Fibroblast of skin of abdomen (primary cell): Measurements from ENCODE around the gene NUDT22.
"Not testable (repeated sequence)": the region's sequence is repeated elsewhere in the genome, so short reads cannot be mapped to it uniquely, and the experiment has no call there.

Experiments used
- DNase-seq: peaks from one replicate; pipeline ENCODE4 v3.0.0-alpha.2; 2013

NUDT22 gene

GRCh38 chr11:64243236-64243854 lies 17.3 kb downstream of the NUDT22 start:
- DNase-seq, result no peak

GRCh38 chr11:64244107-64244506 lies 18.0 kb downstream of the NUDT22 start:
- no peak for DNase-seq

DNA sequence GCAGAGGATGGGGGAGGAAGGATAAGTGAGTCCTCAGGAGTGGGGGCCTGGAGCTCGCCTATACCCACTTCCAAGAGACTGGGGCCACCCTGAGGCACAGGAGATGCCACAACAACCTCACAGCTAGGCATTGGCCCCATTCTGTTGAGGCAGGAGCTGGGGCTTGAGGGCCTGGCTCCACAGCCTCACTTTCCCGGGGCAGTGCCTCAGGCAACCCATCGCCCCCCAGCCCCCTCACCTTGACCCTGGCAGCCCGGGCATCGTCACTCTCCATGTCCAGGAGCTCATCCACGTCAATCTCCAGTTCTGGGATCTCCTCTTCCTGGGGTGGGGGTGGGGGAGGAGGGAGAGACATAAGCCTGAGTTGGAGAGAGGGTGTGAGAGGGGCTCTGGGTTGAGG lies 18.9 kb downstream of the NUDT22 start:
- no peak for DNase-seq

DNA sequence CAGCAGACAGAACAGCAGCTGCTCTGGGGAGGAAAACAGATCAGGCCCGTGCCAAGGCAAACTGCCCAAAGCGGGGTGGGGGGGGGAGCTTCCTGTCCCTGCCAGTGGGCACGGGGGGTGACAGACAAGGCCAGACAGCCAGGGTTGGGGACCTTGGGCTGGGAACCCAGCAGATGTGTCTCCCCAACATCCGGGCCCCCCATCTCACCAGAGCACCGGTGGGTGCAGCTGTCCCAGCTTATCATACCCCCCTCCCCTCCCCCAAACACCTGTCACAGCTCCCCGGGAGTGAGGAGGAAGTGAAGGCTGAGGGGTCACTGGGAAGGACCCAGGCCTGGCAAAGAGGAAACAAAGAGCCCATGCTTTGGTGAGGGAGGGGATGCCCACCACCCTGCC lies 19.3 kb downstream of the NUDT22 start:
- no peak for DNase-seq

DNA sequence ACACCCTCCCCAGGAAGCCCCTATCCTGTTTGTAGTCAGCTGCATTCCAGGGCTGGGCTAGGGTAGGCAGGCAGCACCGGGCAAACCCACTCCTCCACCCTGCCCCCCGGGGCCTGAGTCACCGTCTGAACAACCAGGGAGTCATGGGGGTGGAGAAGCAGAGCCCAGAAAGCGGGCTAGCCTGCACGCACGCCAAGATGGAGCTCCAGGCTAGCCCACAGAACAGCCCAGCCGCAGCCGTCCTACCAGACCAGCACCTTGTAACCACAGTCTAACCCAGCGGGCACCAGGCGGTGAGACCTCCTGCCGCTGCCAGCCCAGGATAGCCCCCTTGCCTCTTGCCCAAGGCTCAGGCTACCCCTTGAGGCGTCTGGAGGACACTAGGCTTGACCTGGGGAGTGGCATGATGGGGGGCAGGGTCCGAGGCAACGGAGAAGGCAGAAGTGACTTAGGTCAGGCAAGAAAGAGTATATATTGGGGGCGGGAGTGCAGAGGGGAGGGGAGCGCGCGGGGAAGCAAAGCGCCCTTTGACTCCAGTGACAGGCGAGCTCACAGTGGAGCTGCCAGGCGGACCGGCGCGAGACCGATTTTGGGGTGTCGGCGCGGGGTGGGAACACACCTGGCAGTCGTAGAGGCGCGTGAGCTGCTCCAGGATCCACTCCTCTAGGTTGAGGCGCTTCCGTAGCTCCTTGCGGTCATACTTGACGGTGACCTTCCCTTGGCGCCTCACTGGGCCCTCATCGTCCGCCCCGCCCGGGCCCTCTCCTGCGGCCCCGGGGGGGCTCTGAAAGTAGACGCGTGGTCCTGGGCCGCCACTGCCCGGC lies 19.9 kb downstream of the NUDT22 start:
- peak; percentile 94 for DNase-seq

- not testable (repeated sequence) for DNase-seq
These were observed 20.5 kb downstream of the NUDT22 start for GRCh38 chr11:64246621-64246870.

GRCh38 chr11:64246871-64247728 lies 21.0 kb downstream of the NUDT22 start, which contains the start of gene PPP1R14B:
Gene PPP1R14B (minus strand): TSS chr11:64246943. CDS start chr11:64246673, 270 bp downstream.
- peak; percentile 88 for DNase-seq

- no peak for DNase-seq
These were observed 21.9 kb downstream of the NUDT22 start for GRCh38 chr11:64247729-64248531.

- no peak for DNase-seq
These were observed 22.5 kb downstream of the NUDT22 start for GRCh38 chr11:64248578-64248977.

- no peak for DNase-seq
These were observed 23.0 kb downstream of the NUDT22 start for GRCh38 chr11:64249038-64249437.

DNA sequence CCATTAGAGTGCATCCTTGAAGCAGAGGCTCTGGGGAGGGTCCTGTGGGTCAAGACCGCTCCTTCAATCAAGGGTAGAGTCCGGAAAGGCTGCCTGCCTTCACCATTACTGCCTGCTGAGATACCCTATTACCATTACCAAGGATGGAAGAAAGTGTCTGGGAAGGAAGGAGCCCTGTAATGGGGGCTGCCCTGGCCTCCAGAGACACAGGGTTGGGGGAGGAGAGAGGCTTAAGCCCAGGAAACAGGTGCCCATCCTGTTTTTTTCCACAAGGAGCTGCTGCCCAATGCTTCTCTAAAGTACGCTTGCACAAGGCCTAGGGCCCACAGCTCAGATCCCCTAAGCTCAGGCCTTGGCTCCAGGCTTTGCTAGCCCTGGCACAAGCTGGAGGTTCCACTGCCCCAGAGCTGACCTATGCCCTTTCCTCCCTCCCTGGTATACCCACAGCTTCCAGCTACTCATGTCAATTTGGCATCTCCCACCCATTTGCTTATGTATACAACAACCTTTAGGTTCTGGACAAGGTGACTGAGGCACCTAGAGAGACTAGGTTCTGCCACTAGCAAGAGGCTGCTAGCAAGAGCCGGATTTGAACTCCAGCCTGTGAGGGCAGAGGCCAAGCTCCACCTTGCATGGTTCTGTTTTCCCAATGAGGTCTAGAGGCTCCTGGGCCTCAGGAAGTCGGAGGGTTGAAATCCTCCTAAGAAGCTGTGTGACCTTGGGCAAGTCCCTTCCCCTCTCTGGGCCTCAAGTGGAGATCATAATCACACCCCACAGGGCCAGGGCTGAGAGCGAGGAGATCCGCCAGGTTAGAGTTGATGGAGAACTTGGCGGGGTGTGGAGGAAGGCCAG lies 23.7 kb downstream of the NUDT22 start:
- no peak for DNase-seq

DNA sequence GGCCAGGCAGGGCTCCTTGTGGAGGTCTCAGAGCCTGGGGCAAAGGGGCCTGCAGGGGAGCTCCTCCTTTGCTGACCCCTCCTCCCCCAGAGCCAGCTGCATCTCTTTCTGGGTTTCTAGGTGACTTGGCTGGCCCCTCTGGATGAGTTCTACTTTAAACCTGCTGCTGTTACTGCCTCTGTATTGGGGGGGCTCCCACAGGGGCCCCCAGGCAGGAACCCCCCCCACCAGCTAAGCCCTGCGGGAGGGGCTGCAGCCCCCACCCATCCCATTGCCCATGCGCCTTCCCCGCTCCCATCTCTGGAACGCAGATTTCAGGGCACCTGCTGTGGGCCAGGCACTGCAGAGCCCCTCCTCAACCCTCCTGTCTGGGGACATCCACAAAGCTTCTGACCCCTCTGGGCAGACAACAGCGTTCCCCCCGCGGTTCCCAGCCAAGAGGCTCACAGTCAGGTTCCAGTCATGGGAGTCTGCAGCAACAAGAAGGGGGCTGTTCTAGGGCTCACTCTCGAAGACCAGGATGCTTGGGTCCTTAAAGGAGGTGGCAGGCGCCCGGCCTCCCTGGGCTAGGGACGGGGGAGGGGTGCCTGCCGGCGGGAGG lies 24.4 kb downstream of the NUDT22 start:
- no peak for DNase-seq

GRCh38 chr11:64251016-64251752 lies 25.1 kb downstream of the NUDT22 start, which contains the start of gene PLCB3:
Gene PLCB3 (plus strand): TSS chr11:64251530. CDS start chr11:64251650, 120 bp downstream.
- peak; percentile 51 for DNase-seq

DNA sequence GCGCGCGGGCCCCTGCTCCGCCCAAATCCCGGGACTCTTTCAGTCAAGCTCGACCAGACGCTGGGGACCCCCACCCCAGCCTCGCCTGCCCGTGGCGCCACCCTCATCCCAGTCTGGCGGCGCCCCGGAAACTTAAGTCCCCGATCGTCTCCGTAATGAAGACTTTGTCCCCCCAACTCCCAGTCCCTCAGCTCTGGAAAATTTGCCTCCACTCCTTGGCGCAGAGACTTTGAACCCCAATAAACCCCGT lies 25.6 kb downstream of the NUDT22 start:
- no peak for DNase-seq

DNA sequence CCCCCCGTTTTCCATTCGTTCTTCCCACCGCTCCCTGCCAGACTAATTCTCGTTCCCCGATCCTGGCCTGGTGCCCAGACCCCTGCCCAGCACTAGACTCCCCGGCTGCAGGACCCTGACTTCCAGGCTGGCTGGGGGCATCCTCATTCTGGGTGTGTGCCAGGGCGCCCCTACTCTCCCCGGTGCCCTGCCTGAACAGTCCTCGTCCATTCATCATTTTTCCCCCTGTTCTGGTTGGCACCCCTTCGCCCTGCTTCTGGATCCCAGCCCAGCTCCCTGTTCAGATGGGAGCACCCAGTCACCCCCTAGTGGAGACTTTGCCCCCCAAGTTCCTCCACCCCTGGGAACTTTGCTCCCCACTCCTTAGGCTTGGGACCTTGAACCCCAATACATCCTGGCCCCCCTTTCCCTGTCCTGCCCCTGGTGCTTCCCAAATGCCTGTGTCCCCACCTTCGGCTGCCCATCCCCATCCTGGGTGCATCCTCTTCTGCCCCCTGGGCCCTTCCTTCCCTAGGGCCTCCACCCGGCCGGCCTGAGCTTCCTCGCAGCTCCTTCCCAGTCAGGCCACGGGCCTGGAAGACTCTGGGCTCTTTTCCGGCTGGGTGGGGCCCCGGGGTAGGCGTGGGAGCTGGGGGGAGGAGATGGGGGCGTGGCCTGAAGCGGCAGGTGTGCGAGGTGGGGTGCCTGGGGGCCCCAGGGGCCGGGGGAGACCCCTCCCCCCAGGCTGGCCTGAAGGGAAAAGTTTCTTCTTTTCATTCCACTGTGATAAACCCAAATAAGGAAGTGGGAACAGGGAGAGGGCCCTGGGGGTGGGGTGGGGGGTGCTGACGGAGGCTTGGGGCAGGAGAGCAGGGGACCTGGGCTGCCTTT lies 26.2 kb downstream of the NUDT22 start:
- peak; percentile 24 for DNase-seq

DNA sequence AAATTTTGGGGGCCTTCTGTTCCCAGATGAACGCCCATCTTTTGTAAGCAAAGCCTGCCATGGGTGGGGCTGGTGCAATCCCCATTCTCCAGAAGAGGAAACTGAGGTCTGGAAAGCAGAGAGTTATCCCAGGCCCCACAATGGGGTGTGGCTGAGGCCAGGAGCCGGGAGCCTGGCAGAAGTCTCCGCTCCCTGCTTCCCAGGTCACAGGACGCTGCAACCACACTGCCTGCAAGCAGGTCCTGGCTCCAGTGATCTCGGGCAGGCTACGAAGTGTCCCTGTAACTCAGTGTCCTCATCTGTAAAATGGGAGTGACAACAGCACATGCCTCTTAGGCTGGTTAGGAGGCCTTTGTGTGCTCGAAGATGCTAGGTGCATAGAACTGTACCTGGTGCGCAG lies 27.0 kb downstream of the NUDT22 start:
- DNase-seq, result no peak

DNA sequence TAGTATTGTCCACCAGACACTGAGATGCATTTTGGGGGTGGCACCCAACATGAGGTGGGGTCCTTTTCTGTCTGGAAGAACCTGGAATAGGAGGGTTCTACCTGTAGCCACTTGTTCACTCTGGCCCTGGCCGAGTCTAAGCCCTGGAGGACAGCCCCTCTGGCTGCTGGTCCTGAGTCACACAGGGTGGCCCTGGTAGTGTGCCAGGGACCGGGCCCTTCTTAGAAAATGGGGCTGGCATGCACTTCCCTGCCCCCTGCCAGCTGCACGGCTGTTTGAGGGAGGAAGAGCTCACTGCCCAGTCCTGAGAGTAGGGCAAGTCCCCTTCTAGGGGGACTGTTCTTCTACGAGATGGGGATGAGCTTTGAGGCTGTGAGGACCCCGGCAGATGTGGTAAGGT lies 27.4 kb downstream of the NUDT22 start:
- no peak for DNase-seq

GRCh38 chr11:64254326-64254725 lies 28.3 kb downstream of the NUDT22 start:
- no peak for DNase-seq
